ENCODE measurements around the gene TACR2.

TACR2 gene

DNA sequence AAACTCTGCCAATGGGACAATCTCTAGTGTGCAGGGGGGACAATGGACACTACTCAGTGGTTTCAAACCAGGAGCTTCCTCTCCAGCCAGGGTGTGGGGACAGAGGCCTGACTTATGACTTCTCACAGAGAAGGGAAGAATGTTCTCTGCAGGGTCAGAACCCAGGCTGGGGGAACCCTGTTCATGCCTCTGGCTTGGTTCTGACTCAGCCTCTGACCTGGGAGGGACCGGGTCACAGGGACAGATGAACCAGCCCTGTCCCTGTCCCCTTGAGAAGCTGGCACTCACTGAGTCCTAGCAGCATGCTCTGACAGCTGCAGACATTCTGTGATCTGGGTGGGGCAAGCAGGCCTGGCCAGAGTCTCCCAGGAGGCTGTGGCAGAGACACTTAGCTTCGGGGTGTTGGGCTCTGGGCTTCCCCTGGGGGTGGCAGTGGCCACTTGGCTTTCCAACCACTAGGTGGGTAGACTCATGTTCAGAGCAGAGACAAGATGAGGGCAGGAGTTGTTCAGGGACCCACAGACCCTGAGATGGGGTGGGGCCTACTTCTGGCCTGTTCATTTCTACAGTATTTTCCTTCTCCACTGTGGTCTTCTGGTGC, 48.2 kb upstream of the TACR2 start:
- Histone ChIP-seq H3K27me3 (ENCODE audit: low read length) (no peaks in the 10 kb centered on the region), H3K9me2 (replicated peaks; ENCODE audit: insufficient read depth, low read length) (no peaks in the 10 kb centered on the region), H3K36me3 (ENCODE audit: low read length) (no peaks in the 10 kb centered on the region), H3K27ac (ENCODE audit: low read depth, low read length) (no peak overlapping the region), H2AFZ (ENCODE audit: low read depth, low read length, severe bottlenecking) (no peak overlapping the region), H3K9me3 (ENCODE audit: insufficient read depth, low read length) (no peaks in the 10 kb centered on the region), H3K79me2 (ENCODE audit: insufficient read depth, low read length) (no peaks in the 10 kb centered on the region), H4K20me1 (ENCODE audit: low read depth, low read length) (no peaks in the 10 kb centered on the region), H3K9ac (ENCODE audit: low read length) (no peak overlapping the region), H3F3A (ENCODE audit: insufficient read depth) (no peaks in the 10 kb centered on the region), H3K4me2 (ENCODE audit: low read depth, low read length, poor library complexity, severe bottlenecking) (no peak overlapping the region), H3K4me3 (ENCODE audit: insufficient read depth, low read length, poor library complexity, severe bottlenecking) (no peak overlapping the region)
- TF ChIP-seq EZH2phosphoT487 (conservative IDR thresholded peaks at IDR 0.05; ENCODE audit: low read length), result no peak
- TF ChIP-seq, protein P1, sequence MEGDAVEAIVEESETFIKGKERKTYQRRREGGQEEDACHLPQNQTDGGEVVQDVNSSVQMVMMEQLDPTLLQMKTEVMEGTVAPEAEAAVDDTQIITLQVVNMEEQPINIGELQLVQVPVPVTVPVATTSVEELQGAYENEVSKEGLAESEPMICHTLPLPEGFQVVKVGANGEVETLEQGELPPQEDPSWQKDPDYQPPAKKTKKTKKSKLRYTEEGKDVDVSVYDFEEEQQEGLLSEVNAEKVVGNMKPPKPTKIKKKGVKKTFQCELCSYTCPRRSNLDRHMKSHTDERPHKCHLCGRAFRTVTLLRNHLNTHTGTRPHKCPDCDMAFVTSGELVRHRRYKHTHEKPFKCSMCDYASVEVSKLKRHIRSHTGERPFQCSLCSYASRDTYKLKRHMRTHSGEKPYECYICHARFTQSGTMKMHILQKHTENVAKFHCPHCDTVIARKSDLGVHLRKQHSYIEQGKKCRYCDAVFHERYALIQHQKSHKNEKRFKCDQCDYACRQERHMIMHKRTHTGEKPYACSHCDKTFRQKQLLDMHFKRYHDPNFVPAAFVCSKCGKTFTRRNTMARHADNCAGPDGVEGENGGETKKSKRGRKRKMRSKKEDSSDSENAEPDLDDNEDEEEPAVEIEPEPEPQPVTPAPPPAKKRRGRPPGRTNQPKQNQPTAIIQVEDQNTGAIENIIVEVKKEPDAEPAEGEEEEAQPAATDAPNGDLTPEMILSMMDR (IDR thresholded peaks at IDR 0.05; ENCODE audit: insufficient read depth, low read length, poor library complexity, severe bottlenecking), result no peak

- H3K27ac ChIP-seq (ENCODE audit: low read depth, low read length), result no peak overlapping the region
Observed at GRCh38 chr10:69464401-69464800, 47.7 kb upstream of the TACR2 start.

GRCh38 chr10:69463886-69464285, 47.2 kb upstream of the TACR2 start:
- H3K9me2 ChIP-seq (replicated peaks; ENCODE audit: insufficient read depth, low read length), result no peaks in the 10 kb centered on the region
- H2AFZ ChIP-seq (ENCODE audit: low read depth, low read length, severe bottlenecking), result no peak overlapping the region
- no peak for TF ChIP-seq EZH2phosphoT487 (conservative IDR thresholded peaks at IDR 0.05; ENCODE audit: low read length)
- TF ChIP-seq, protein P1 (IDR thresholded peaks at IDR 0.05; ENCODE audit: insufficient read depth, low read length, poor library complexity, severe bottlenecking), result no peak
- H3K36me3 ChIP-seq (ENCODE audit: low read length), result no peaks in the 10 kb centered on the region
- no peak overlapping the region for H3K4me2 ChIP-seq (ENCODE audit: low read depth, low read length, poor library complexity, severe bottlenecking)
- no peak overlapping the region for H3K4me3 ChIP-seq (ENCODE audit: insufficient read depth, low read length, poor library complexity, severe bottlenecking)
- H3K9ac ChIP-seq (ENCODE audit: low read length), result no peak overlapping the region
- H3F3A ChIP-seq (ENCODE audit: insufficient read depth), result no peaks in the 10 kb centered on the region
- H3K27ac ChIP-seq (ENCODE audit: low read depth, low read length), result no peak overlapping the region
- no peaks in the 10 kb centered on the region for H3K79me2 ChIP-seq (ENCODE audit: insufficient read depth, low read length)
- H4K20me1 ChIP-seq (ENCODE audit: low read depth, low read length), result no peaks in the 10 kb centered on the region
- H3K27me3 ChIP-seq (ENCODE audit: low read length), result no peaks in the 10 kb centered on the region
- H3K9me3 ChIP-seq (ENCODE audit: insufficient read depth, low read length), result no peaks in the 10 kb centered on the region

More at GRCh38 chr10:69464401-69464800, 47.7 kb upstream of the TACR2 start:
- no peak overlapping the region for H3K4me3 ChIP-seq (ENCODE audit: insufficient read depth, low read length, poor library complexity, severe bottlenecking)
- no peaks in the 10 kb centered on the region for H3F3A ChIP-seq (ENCODE audit: insufficient read depth)
- no peaks in the 10 kb centered on the region for H3K27me3 ChIP-seq (ENCODE audit: low read length)
- no peaks in the 10 kb centered on the region for H3K36me3 ChIP-seq (ENCODE audit: low read length)
- H3K4me2 ChIP-seq (ENCODE audit: low read depth, low read length, poor library complexity, severe bottlenecking), result no peak overlapping the region
- H3K9me3 ChIP-seq (ENCODE audit: insufficient read depth, low read length), result no peaks in the 10 kb centered on the region
- no peaks in the 10 kb centered on the region for H3K79me2 ChIP-seq (ENCODE audit: insufficient read depth, low read length)
- no peaks in the 10 kb centered on the region for H4K20me1 ChIP-seq (ENCODE audit: low read depth, low read length)
- H3K9ac ChIP-seq (ENCODE audit: low read length), result no peak overlapping the region
- no peaks in the 10 kb centered on the region for H3K9me2 ChIP-seq (replicated peaks; ENCODE audit: insufficient read depth, low read length)
- no peak overlapping the region for H2AFZ ChIP-seq (ENCODE audit: low read depth, low read length, severe bottlenecking)
- TF ChIP-seq EZH2phosphoT487 (conservative IDR thresholded peaks at IDR 0.05; ENCODE audit: low read length), result no peak
- TF ChIP-seq, protein P1 (IDR thresholded peaks at IDR 0.05; ENCODE audit: insufficient read depth, low read length, poor library complexity, severe bottlenecking), result no peak

Measured in SU-DHL-6 (cell line).